ENCODE measurements around the gene C1orf146. TPM values are rescaled to one million over a fixed set of nuclear protein-coding genes. Genes with fewer than 3 reads are reported as not detected.
"Not testable (repeated sequence)": the region's sequence is repeated elsewhere in the genome, so short reads cannot be mapped to it uniquely, and the experiment has no call there.

The C1orf146 gene
- polyA plus RNA-seq, 1 experiment, result not detected

DNA sequence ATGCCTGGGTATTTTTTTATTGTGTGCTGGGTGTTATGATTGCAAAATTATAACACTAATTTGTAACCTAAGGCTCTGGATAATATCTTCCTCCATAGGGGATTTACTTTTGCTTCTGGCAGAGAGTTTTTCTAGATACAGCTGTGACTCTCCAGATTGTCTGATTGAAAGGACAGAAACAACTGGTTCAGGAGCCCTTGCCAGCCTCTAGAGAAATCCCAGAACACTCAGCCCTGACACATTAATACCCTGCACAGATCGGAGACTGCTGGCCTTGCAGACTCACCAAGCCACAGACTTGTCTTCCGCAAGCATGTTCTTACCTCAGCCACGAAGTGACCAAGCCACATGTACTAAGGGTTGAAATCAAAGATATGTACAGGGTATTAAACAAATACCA is 10.7 kb downstream of the C1orf146 start:
- H3K4me3 ChIP-seq (ENCODE audit: low read depth, low read length), result no peak overlapping the region
- TF ChIP-seq CTCF (IDR thresholded peaks at IDR 0.05; ENCODE audit: insufficient read depth, low read depth, low read length), result no peak
- no peaks in the 10 kb centered on the region for H3K27me3 ChIP-seq (ENCODE audit: control insufficient read depth, insufficient read depth, low read length)
- no peaks in the 10 kb centered on the region for H3K36me3 ChIP-seq (ENCODE audit: control insufficient read depth, insufficient read depth, low read length)
- DNase-seq (ENCODE audit: low read depth), result no peak
- CTCF ChIA-PET, result no interaction called here
- POLR2A ChIA-PET, result no interaction called here

GRCh38 chr1:92230736-92231135 is 13.0 kb downstream of the C1orf146 start:
- no peak for TF ChIP-seq CTCF (IDR thresholded peaks at IDR 0.05; ENCODE audit: insufficient read depth, low read depth, low read length)
- DNase-seq (ENCODE audit: low read depth), result no peak
- Histone ChIP-seq H3K4me3 (ENCODE audit: low read depth, low read length) (no peak overlapping the region), H3K27me3 (ENCODE audit: control insufficient read depth, insufficient read depth, low read length) (no peaks in the 10 kb centered on the region), H3K36me3 (ENCODE audit: control insufficient read depth, insufficient read depth, low read length) (no peaks in the 10 kb centered on the region)
- POLR2A ChIA-PET, result interaction anchor here (0.7 kb wide), 1 partner anchor 67 kb away, joined by 7 read pairs; no protein-coding TSS in a partner anchor
- CTCF ChIA-PET, result interaction anchor here (0.7 to 1.2 kb wide), 2 partner anchors 12 to 216 kb away, joined by 3 to 5 read pairs; no protein-coding TSS in a partner anchor

DNA sequence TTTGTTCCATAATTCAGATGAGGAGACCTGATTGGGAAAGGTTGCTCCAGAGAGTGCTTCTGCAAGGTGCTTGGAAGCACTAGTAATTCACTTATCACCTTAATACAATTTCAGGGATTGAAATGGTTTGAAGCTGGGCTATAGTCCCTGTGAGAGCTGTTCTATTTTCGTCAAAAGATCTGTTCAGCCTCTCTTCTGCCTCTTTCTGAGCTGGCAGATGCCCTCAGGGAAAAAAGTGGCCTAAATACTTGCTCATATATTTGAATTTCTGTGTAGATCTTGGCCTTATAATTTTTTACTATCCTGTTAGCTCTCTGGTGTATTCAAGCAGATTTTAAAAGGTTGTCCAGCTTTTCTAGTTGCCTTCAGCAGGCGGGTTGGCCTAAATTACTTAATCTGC is 22.3 kb downstream of the C1orf146 start:
- no peak for TF ChIP-seq CTCF (IDR thresholded peaks at IDR 0.05; ENCODE audit: insufficient read depth, low read depth, low read length)
- DNase-seq (ENCODE audit: low read depth), result no peak
- no peaks in the 10 kb centered on the region for H3K36me3 ChIP-seq (ENCODE audit: control insufficient read depth, insufficient read depth, low read length)
- POLR2A ChIA-PET, result no interaction called here
- no peak overlapping the region for H3K4me3 ChIP-seq (ENCODE audit: low read depth, low read length)
- CTCF ChIA-PET, result no interaction called here
- no peaks in the 10 kb centered on the region for H3K27me3 ChIP-seq (ENCODE audit: control insufficient read depth, insufficient read depth, low read length)

- peaks cover 4% of the 10 kb centered on the region for H3K36me3 ChIP-seq (ENCODE audit: control insufficient read depth, insufficient read depth, low read length)
- ChIA-PET CTCF (no interaction called here), POLR2A (no interaction called here)
- no peak for DNase-seq (ENCODE audit: low read depth)
- no peak for TF ChIP-seq CTCF (IDR thresholded peaks at IDR 0.05; ENCODE audit: insufficient read depth, low read depth, low read length)
- H3K4me3 ChIP-seq (ENCODE audit: low read depth, low read length), result no peak overlapping the region
- H3K27me3 ChIP-seq (ENCODE audit: control insufficient read depth, insufficient read depth, low read length), result no peaks in the 10 kb centered on the region
These were observed 26.7 kb downstream of the C1orf146 start for GRCh38 chr1:92244376-92244775.

DNA sequence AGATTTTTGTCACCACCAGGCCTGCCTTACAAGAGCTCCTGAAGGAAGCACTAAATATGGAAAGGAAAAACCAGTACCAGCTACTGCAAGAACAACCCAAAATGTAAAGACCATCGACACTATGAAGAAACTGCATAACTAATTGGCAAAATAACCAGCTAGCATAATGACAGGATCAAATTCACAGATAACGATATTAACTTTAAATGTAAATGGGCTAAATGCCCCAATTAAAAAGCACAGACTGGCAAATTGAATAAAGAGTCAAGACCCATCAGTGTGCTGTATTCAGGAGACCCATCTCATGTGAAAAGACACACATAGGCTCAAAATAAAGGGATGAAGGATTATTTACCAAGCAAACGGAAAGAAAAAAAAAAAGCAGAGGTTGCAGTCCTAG is 37.0 kb downstream of the C1orf146 start:
- DNase-seq (ENCODE audit: low read depth); POLR2A ChIA-PET: not testable (repeated sequence)
- CTCF ChIA-PET, result interaction anchor here (1.5 kb wide), 1 partner anchor 9 kb away, joined by 5 read pairs; no protein-coding TSS in a partner anchor

DNA sequence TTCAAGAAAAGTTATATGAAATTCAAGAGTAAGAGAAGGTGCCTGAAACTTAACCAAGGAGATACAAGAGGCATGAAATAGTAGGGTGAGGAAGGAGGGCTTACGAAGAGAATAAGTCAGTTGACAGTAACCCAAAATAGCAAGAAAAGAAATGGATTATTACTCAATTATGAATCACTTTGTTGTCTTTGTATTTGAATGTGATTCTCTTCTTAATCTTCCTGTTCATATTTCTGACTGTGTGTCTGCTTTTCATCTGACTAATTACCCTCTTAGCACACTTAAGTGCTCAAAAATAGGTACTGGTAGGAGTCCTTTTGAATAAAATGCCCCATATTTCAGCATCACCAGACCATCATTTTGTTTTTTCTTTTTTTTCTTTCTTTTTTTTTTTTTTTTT is 41.6 kb downstream of the C1orf146 start:
- no peak for DNase-seq (ENCODE audit: low read depth)
- no peaks in the 10 kb centered on the region for H3K27me3 ChIP-seq (ENCODE audit: control insufficient read depth, insufficient read depth, low read length)
- no peak for TF ChIP-seq CTCF (IDR thresholded peaks at IDR 0.05; ENCODE audit: insufficient read depth, low read depth, low read length)
- CTCF ChIA-PET, result no interaction called here
- no peaks in the 10 kb centered on the region for H3K36me3 ChIP-seq (ENCODE audit: control insufficient read depth, insufficient read depth, low read length)
- POLR2A ChIA-PET, result no interaction called here
- no peak overlapping the region for H3K4me3 ChIP-seq (ENCODE audit: low read depth, low read length)

More for the DNA sequence above, 37.0 kb downstream of the C1orf146 start:
- H3K4me3 ChIP-seq (ENCODE audit: low read depth, low read length); H3K27me3 ChIP-seq (ENCODE audit: control insufficient read depth, insufficient read depth, low read length); H3K36me3 ChIP-seq (ENCODE audit: control insufficient read depth, insufficient read depth, low read length): not testable (repeated sequence)
